IMR-90 (cell line): ENCODE data around the gene PAFAH1B1. TPM values are rescaled to one million over a fixed set of nuclear protein-coding genes. Genes with fewer than 3 reads are reported as not detected.

Experiments
- ATAC-seq: fragments of 200-7000 bp; cut with Tn5 transposase; 2 replicates; pipeline ENCODE4 v1.9.1; 2020; ENCODE audit warnings: low read depth, mild to moderate bottlenecking, moderate library complexity
- BruUV-seq: library from RNA; stranded (reverse); fragments of 400-500 nt; replicated peaks from 2 replicates; lab custom pipeline; 2021; lab: Mats Ljungman, UMichigan
- CTCF ChIA-PET: fragments of 300-600 bp; formaldehyde crosslinking; extraction: SDS; loops from one replicate; lab custom pipeline; 2021; ENCODE audit warnings: antibody characterized with exemption; lab: Yijun Ruan, JAX
- POLR2A ChIA-PET: fragments of 300-600 bp; sonication (Branson Sonifier 250); formaldehyde crosslinking; loops from one replicate; lab custom pipeline; 2022; ENCODE audit warnings: antibody characterized with exemption; ENCODE audit not compliant: unreplicated experiment; lab: Charles Lee
- DNase-seq: peaks from one replicate; pipeline ENCODE4 v3.0.0; 2013
- H2AFZ ChIP-seq: replicated peaks from 2 replicates; pipeline ENCODE3; 2013; ENCODE audit warnings: low read length, mild to moderate bottlenecking; ENCODE audit not compliant: poor library complexity
- H2AK5ac ChIP-seq: 2 replicates; pipeline ENCODE4 v1.6.1; 2013; ENCODE audit warnings: low read depth, low read length, inconsistent platforms
- H2AK9ac ChIP-seq: replicated peaks from 2 replicates; pipeline ENCODE3; 2013; ENCODE audit warnings: mild to moderate bottlenecking, low read depth, low read length, moderate library complexity; ENCODE audit not compliant: poor library complexity
- H2BK120ac ChIP-seq: 2 replicates; pipeline ENCODE4 v1.6.1; 2013; ENCODE audit warnings: low read depth, low read length, inconsistent platforms
- H2BK15ac ChIP-seq: 3 replicates; pipeline ENCODE4 v1.6.1; 2013; ENCODE audit warnings: low read depth, low read length, inconsistent platforms
- H2BK20ac ChIP-seq: 2 replicates; pipeline ENCODE4 v1.6.1; 2013; ENCODE audit warnings: low read depth, mild to moderate bottlenecking, inconsistent platforms, low read length, moderate library complexity
- H2BK5ac ChIP-seq: 2 replicates; pipeline ENCODE4 v1.6.1; 2013; ENCODE audit warnings: mild to moderate bottlenecking, low read depth, low read length, inconsistent platforms; ENCODE audit not compliant: poor library complexity, severe bottlenecking
- H3K14ac ChIP-seq: replicated peaks from 2 replicates; pipeline ENCODE4 v1.6.1; 2013; ENCODE audit warnings: low read depth, low read length, inconsistent platforms
- H3K18ac ChIP-seq: 2 replicates; pipeline ENCODE4 v1.6.1; 2013; ENCODE audit warnings: low read depth, low read length, control low read depth
- H3K23ac ChIP-seq: 2 replicates; pipeline ENCODE4 v1.6.1; 2013; ENCODE audit warnings: low read depth, low read length, inconsistent platforms
- H3K27ac ChIP-seq: 2 replicates; pipeline ENCODE4 v1.5.1; 2013; ENCODE audit warnings: mild to moderate bottlenecking, control low read depth, low read length; ENCODE audit not compliant: insufficient read depth
- H3K27me3 ChIP-seq: 2 replicates; pipeline ENCODE4 v1.6.1; 2013; ENCODE audit warnings: low read length; ENCODE audit not compliant: control insufficient read depth, insufficient read depth
- H3K36me3 ChIP-seq: 2 replicates; pipeline ENCODE4 v1.6.1; 2013; ENCODE audit warnings: low read length, mixed read lengths; ENCODE audit not compliant: control insufficient read depth, insufficient read depth
- H3K4ac ChIP-seq: 2 replicates; pipeline ENCODE4 v1.6.1; 2013; ENCODE audit warnings: low read depth, low read length, inconsistent platforms
- H3K4me1 ChIP-seq: 2 replicates; pipeline ENCODE4 v1.6.1; 2013; ENCODE audit warnings: low read length, mixed read lengths; ENCODE audit not compliant: control insufficient read depth, insufficient read depth
- H3K4me2 ChIP-seq: 2 replicates; pipeline ENCODE4 v1.6.1; 2013; ENCODE audit warnings: low read depth, mild to moderate bottlenecking, control low read depth, low read length, moderate library complexity
- H3K4me3 ChIP-seq: 2 replicates; pipeline ENCODE4 v1.5.1; 2013; ENCODE audit warnings: low read depth, mild to moderate bottlenecking, control low read depth, low read length, moderate library complexity; ENCODE audit not compliant: insufficient read depth
- H3K56ac ChIP-seq: 2 replicates; pipeline ENCODE4 v1.6.1; 2013; ENCODE audit warnings: low read length, inconsistent platforms; ENCODE audit not compliant: insufficient read depth; ENCODE audit errors: extremely low read depth
- H3K79me1 ChIP-seq, 2 experiments: 2 replicates each; pipeline ENCODE4 v1.6.1; 2013; ENCODE audit warnings: low read length in 2 of 2, inconsistent platforms in 1 of 2, low read depth in 1 of 2
- H3K9ac ChIP-seq: 2 replicates; pipeline ENCODE4 v1.6.1; 2013; ENCODE audit warnings: low read depth, low read length, control low read depth
- H3K9me1 ChIP-seq: 2 replicates; pipeline ENCODE4 v1.6.1; 2013; ENCODE audit warnings: low read length, inconsistent platforms; ENCODE audit not compliant: insufficient read depth
- H3K9me3 ChIP-seq: 2 replicates; pipeline ENCODE4 v1.6.1; 2013; ENCODE audit warnings: low read length; ENCODE audit not compliant: control insufficient read depth, insufficient read depth
- H4K20me1 ChIP-seq: 2 replicates; pipeline ENCODE4 v1.6.1; 2013; ENCODE audit warnings: low read length, inconsistent platforms; ENCODE audit not compliant: insufficient read depth
- H4K5ac ChIP-seq: 2 replicates; pipeline ENCODE4 v1.6.1; 2013; ENCODE audit warnings: mild to moderate bottlenecking, low read depth, low read length, control low read depth
- H4K8ac ChIP-seq, 2 experiments: 2 replicates each; pipeline ENCODE4 v1.6.1; 2013; ENCODE audit warnings: low read depth in 2 of 2, low read length in 2 of 2, control low read depth in 1 of 2, inconsistent platforms in 1 of 2
- H4K91ac ChIP-seq: 2 replicates; pipeline ENCODE4 v1.6.1; 2013; ENCODE audit warnings: low read depth, low read length, inconsistent platforms; ENCODE audit not compliant: insufficient read depth
- BHLHE40 ChIP-seq: fragments of 150-350 bp; IDR thresholded peaks from 2 replicates; pipeline ENCODE4 v1.6.1; 2016; ENCODE audit warnings: mild to moderate bottlenecking, low read depth, low read length
- MXI1 ChIP-seq: IDR thresholded peaks from 2 replicates; pipeline ENCODE4 v1.6.1; 2012; ENCODE audit warnings: low read depth, mild to moderate bottlenecking, low read length, moderate library complexity, borderline replicate concordance
- RAD21 ChIP-seq: IDR thresholded peaks from 2 replicates; pipeline ENCODE4 v1.6.1; 2012; ENCODE audit warnings: low read length, improper control_type of control experiment
- RCOR1 ChIP-seq: IDR thresholded peaks from 2 replicates; pipeline ENCODE4 v1.6.1; 2012; ENCODE audit warnings: mild to moderate bottlenecking, low read length, improper control_type of control experiment; ENCODE audit not compliant: insufficient replicate concordance
- WGBS, 2 experiments: methylation state at CpG; one replicate each; pipeline versions ENCODE4 v1.1.5 to v1.1.7; 2013; ENCODE audit warnings: missing lambda C conversion rate in 2 of 2; ENCODE audit not compliant: insufficient read length in 1 of 2; ENCODE audit errors: extremely low coverage in 2 of 2; 5-methylcytosine and 5-hydroxymethylcytosine counted together
- dilution Hi-C: fragments of 300-500 bp; cut with HindIII; formaldehyde crosslinking; loops from one replicate; pipeline ENCODE4 v1.14.3; 2018; ENCODE audit warnings: low sequenced_read_pairs; ENCODE audit not compliant: unreplicated experiment
- in situ Hi-C: fragments of 300-500 bp; cut with MboI; formaldehyde crosslinking; loops from 3 replicates; pipeline ENCODE4 v1.14.3; 2019; ENCODE audit warnings: low sequenced_read_pairs, inconsistent platforms, mixed read lengths
- intact Hi-C: fragments of 100-400 bp; cut with micrococcal nuclease; formaldehyde crosslinking; loops from 2 replicates; pipeline ENCODE4 v1.10.0; 2022
- polyA plus RNA-seq, 3 experiments: library from polyadenylated mRNA; depleted of rRNA; stranded (reverse); fragments of >200 nt; gene quantifications; 2 replicates each; pipeline ENCODE4 v1.2.3, GENCODE V29; 2012; ENCODE audit warnings: low replicate concordance in 1 of 3
- total RNA-seq: library from RNA; depleted of rRNA; stranded (reverse); fragments of >200 nt; gene quantifications from 2 replicates; pipeline ENCODE4 v1.2.3, GENCODE V29; 2012
- TF ChIP-seq, protein P1 (sequence below): fragments of 150-350 bp; IDR thresholded peaks from 2 replicates; pipeline ENCODE4 v1.6.1; 2017; ENCODE audit warnings: mild to moderate bottlenecking, antibody characterized with exemption, low read length, low read depth

PAFAH1B1 gene
- total and polyA plus RNA-seq, 2 of the 4 experiments (the other 2 are of a cell fraction) = 64.5 to 127 TPM

DNA sequence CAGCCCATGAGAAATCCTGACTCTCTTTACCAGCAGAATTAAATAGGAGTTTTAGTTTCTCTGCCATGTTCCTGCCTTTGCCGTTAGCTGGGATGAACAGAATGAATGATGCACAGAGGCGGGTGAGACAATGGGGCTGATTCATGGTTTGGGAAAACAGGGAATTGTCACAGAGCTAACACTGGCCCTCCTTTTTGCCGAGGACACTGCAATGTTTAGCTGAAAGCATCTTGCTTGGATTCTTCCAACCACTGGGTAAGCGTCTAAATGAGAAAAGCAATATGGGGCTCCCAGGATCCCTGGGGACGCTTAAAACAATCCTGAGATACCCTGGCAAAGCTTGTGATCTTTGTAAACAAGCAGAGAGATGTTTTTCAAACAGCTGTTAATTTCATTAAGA is 12.8 kb upstream of the PAFAH1B1 start:
- Histone ChIP-seq H4K8ac (no peak overlapping the region), H3K4me1 (no peaks in the 10 kb centered on the region), H3K14ac (no peak overlapping the region), H2AK5ac (no peak overlapping the region), H3K23ac (no peak overlapping the region), H4K20me1 (no peaks in the 10 kb centered on the region), H4K5ac (no peak overlapping the region), H2BK20ac (no peak overlapping the region), H2BK120ac (no peak overlapping the region), H2BK5ac (no peak overlapping the region), H3K4me2 (no peak overlapping the region), H2BK15ac (no peak overlapping the region), H3K36me3 (no peaks in the 10 kb centered on the region), H3K9me1 (no peaks in the 10 kb centered on the region), H3K4me3 (no peak overlapping the region), H2AFZ (no peak overlapping the region), H3K9me3 (no peaks in the 10 kb centered on the region), H3K56ac (no peak overlapping the region), H3K27me3 (peaks cover 4% of the 10 kb centered on the region), H3K79me1 (no peaks in the 10 kb centered on the region), H3K18ac (no peak overlapping the region), H3K4ac (no peak overlapping the region), H3K9ac (no peak overlapping the region), H2AK9ac (no peak overlapping the region), H3K27ac (no peak overlapping the region), H4K91ac (no peak overlapping the region)
- ChIA-PET CTCF (no interaction called here), POLR2A (interaction anchor here (0.6 kb wide), 1 partner anchor 13 kb away, joined by 3 read pairs; the partner anchor contains the start of gene PAFAH1B1)
- BruUV-seq = no TSS peak
- in situ Hi-C loops = no loop called here
- dilution Hi-C loops = no loop called here
- intact Hi-C loops = no loop called here
- no peak for DNase-seq
- no peak for TF ChIP-seq RAD21
- no peak for TF ChIP-seq RCOR1
- no peak for TF ChIP-seq BHLHE40
- TF ChIP-seq MXI1 = no peak
- TF ChIP-seq, protein P1, sequence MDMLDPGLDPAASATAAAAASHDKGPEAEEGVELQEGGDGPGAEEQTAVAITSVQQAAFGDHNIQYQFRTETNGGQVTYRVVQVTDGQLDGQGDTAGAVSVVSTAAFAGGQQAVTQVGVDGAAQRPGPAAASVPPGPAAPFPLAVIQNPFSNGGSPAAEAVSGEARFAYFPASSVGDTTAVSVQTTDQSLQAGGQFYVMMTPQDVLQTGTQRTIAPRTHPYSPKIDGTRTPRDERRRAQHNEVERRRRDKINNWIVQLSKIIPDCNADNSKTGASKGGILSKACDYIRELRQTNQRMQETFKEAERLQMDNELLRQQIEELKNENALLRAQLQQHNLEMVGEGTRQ = no peak
- no peak for ATAC-seq
- 32% methylated on average over 3 of the region's 5 CpGs; no CpG with 5 or more reads in 1 of the 2 experiments for WGBS, 2 experiments
